Activated naive CD4-positive, alpha-beta T cell (primary cell): ENCODE results near the gene EXOC6.

Source experiments
- DNase-seq, 4 experiments: peaks; one replicate each; lab custom pipeline; 2025; lab: John Stamatoyannopoulos, UW

EXOC6 gene, protein sequence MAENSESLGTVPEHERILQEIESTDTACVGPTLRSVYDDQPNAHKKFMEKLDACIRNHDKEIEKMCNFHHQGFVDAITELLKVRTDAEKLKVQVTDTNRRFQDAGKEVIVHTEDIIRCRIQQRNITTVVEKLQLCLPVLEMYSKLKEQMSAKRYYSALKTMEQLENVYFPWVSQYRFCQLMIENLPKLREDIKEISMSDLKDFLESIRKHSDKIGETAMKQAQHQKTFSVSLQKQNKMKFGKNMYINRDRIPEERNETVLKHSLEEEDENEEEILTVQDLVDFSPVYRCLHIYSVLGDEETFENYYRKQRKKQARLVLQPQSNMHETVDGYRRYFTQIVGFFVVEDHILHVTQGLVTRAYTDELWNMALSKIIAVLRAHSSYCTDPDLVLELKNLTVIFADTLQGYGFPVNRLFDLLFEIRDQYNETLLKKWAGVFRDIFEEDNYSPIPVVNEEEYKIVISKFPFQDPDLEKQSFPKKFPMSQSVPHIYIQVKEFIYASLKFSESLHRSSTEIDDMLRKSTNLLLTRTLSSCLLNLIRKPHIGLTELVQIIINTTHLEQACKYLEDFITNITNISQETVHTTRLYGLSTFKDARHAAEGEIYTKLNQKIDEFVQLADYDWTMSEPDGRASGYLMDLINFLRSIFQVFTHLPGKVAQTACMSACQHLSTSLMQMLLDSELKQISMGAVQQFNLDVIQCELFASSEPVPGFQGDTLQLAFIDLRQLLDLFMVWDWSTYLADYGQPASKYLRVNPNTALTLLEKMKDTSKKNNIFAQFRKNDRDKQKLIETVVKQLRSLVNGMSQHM

DNA sequence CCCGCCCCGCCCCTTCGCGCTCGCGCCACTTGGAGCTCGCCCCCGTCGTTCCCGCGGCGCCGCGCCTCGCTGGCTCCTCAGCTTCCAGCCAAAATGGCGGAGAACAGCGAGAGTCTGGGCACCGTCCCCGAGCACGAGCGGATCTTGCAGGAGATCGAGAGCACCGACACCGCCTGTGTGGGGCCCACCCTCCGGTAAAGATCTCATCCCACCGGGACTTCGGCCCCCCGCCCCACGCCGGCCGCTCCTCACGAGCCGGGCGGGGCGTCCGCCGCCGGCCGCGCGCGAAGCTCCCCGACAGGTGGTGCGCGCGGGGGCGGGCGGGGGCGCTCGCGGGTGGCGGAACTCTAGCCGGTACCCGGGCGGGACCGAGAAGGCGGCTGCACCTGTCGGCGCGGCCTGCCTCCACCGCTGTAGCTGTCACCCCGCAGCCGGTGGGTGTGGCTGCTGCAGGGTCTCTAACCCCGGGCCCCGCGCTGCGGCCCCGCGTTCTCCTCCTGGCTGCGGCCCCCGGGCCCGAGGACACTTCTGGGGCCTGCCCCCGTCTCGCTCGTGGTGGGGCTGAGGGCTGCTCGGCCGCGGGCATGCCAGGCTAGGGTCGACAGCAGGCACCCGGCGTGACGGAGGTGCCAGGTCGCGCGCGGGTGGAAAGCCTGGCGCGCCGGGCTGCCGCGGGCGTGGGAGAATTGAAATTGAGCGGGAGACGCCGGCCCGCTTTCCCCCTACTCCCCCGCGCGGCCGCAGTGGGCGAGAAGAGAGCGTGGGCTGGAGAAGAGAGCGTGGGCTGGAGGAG lies at the start of gene EXOC6:
Gene EXOC6, plus strand, starts transcription at position 80 of the 793 bp plus-strand sequence. Its CDS starts 14 bp downstream, at position 94.
- peak; percentile 68 to 88 (median 78) for DNase-seq

DNA sequence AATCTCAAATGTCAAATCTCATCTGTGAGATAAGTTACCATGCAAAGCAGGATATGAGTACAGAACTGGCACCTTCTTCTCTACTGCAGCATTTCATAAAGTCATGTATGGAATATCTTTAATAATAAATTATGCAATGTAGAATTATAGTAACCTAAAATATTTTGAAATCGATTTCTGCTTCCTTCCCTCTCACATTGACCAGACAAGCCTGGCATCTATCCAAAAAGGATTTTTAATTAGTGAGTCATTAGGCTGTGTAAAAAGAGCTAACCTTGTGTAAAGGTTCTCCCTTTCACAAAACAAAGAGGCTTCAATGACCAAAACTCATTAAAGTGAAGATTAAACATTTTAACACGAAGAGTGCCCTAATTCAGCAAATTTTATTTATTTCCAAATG lies 48.8 kb upstream of the EXOC6 start:
- no peak for DNase-seq

DNA sequence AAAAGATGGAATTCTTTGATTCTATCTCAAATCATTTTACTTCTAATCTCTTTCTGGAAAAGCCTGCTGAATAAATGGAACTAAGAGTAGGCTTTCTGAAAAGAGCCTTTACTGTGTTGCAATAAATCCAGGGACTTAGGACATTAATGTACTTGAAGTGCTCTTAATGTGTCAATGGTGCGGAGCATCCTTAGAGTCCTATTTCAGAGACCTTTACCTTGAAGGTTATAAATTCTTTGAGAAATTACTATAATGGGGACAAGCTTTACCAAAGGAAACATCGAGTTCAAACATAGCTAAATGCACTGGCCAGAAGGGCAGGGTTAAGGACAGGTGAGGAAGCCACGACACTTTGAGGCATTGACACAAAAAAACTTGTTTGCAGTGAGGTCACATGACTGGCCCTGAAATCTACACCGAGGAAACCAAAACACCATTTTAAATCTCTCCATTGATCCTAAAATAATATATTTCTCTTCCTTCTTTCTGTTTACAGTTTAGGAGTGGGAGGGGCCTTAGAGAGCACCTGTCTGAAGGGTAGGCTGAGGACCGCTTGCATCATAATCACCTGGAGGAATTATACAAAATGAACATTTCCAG lies 48.1 kb upstream of the EXOC6 start:
- no peak for DNase-seq

DNA sequence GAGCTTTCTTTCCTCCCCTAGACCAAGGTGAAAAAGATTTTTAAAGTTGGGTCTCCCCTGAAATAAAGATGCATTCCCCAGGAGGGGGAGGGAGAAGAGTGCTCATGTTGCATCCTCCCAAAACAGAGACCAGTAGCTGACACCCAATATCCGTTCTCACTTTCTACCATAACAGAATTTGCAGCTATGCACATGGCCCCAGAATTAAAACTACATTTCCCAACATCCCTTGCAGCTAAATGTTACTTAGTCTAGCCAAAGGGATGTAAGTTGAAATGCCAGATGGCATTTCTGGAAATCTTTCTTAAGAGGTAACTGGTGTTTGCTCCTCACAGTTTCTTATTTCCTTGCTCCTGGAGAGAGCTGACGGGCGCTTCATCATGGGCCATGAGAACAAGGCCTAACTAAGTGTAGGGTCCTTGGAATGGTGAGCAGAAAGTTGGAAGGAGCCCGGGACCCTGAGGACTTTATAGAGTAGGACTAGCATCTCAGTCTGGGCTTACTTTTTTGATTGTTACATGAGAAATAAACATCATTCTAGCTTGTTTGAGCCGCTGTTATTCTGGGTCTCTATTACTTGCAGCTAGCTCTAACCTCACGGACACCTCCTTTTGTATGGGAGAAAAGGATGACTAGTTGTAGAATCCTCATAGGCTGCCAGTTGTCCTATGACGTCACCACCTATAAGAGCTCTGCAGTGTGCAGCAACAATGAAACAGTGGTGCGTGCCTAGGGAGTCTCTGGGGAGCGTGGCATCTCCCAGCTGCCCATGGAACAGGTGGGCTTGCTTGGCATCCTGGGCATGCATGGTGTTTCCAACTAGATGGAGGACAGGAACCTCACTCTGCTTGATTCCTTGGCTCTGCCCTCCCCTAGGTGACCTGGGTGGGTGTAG lies 46.1 kb upstream of the EXOC6 start:
- no peak for DNase-seq

DNA sequence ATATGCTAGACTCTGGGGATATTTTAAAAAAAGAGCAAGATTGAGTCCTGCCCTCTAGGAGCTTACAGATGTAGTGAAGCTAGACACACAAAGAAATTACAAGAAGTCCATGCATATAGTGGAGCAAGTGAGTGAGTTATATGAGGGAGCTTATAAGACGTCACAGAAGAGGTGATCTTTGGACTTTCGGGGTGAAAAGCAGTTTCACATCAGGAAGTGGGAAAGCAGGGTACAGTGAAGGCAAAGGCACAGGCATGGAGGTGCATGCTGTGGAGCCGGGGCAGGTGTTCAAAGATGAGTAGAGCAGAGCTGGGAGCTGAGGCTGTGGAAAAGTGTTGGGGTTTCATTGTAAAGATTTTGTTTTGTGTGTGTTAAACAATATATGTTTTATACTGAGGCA lies 38.5 kb upstream of the EXOC6 start:
- DNase-seq: no peak

DNA sequence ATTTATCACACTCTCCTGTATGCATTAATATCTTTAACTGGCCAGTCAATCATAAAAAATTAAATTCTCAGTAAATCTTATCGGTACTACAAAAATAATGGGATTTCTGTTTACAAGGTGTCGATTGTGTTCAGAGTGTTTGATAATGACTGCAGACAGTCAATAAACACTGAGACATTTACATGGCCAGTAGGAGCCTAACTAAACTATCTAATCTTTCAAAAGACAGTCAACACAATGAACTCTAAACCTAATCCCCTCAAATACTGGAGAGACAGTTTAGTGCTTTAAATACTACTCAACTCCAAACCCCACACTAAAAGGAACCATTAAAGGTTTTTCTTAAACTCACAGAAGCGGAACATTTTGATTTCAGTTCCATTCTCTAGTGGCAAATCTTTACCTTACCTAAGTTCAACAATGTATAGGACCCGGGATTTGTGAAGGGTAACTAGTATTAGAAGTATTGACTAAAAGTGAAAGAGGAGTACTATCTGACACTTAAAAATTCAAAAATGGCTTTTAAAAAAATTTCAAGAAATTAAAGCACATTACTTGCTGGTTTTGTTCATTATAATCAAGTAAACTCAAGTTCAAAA lies 37.3 kb upstream of the EXOC6 start:
- no peak for DNase-seq

DNA sequence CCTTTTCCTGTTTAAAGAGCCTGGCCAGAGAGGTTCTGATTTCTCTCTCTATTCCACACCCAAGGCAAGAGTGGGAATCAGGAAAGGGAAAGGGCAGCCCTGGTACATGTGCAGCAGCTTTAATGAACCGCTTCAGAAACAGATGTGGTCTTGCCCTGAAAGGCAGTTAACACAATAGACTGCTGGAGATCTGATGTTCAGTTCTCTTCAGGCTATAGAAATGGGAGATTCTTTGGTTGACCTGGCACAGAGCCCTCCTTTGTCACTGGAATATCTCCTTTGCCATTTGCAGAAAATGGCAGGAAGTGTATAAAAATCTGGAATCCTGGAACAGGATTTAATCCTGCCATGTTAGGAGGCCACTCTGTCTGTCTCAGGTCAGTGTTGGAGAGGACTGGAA lies 36.3 kb upstream of the EXOC6 start:
- no peak for DNase-seq

DNA sequence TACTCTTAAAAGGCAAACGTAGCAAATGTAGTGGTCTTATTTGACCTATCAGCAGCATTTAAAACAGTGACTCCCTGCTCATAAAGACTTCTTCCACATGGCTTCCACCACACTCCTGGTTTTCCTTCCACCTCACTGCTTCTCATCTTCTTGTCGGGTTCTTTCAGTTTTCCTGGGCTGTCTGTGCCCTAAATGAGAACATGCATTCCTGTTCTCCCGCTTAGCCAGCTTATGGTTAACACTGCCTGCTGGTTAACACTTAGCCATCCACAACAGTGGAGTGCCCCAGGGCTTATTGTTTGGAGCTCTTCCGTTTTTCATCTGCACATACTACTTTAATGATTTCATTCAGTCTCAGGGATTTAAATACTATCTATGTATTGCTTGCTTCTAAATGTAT lies 34.3 kb upstream of the EXOC6 start:
- DNase-seq: no peak

DNA sequence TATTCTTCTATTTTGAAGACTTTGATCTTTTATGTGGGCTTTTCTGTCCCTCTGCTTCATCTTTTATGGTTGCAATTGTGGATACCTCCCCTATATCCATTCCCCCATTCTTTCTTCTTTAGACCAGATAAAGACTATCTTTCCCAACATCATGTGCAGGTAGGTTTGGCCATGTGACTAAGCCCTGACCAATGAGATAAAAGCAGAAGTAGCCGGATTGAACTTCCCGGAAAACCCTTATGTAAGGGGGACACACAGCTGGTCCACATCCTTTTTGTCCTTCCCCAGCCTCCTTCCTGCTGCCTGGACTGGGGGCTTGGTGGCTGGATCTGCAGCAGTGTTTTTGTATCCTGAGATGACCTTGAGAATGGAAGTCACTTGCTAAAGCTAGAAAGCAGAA lies 33.5 kb upstream of the EXOC6 start:
- no peak for DNase-seq

DNA sequence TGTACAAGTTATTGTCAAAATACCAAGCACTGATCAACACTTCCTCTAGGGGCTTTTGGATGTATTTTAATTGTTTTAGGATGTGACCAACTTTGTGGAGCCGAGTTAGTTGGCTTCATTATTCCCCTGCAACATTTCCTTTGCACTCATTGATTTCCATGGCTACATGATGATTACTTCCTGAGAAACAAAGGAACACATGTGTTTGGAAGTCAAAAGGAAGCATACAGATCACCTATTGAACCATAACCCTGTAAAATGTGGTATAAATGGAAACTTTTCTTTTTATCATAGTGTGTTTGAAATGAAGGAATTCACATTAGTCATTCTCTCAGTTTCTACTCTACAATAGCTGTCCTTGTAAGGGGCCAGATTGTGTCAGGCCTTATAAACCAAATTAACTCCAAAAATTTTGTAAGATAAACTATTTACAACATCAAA lies 32.2 kb upstream of the EXOC6 start:
- DNase-seq: no peak

DNA sequence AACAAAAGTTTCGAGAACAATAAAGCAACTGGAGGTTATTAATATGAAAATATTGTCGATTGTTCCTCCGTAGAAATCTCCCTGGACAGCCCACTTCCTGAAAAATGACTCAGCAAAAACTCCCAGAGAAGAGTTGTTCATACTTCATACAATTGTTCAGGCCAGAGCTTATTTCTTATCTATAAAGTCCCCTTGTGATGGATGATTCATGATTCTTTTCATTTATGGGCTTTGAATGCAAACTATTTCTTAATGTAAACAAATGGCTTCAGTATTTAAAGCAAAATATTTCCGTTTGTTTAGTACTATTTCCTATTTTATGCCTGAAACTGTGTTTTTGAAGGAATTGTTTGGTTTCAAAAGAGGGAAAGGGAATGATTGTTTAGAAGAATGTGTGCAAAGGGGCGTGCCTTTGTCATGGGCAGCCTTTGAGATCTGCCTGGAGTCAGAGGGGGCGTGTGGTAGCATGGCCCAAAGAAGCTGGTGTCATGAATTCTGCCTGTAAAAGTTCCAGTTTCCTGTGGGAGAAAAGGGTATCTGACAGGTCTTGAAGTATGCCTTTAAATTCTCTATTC lies 26.2 kb upstream of the EXOC6 start:
- DNase-seq: no peak

DNA sequence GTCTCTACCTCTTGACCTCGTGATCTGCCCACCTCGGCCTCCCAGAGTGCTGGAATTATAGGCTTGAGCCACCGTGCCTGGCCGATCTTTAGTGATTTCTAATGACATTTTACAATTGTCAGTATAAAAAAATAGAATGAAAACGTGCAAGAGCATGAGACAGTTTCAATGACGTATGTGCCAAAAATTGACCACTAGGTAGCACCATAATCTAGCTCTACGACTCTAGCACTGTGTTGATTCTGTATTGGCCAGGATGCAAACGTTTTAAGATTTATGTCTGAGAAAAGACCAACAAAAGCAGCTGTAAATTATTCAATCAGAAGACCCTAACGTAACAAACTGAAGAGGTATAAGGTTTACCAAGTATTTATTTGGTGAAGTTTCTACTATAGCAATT lies 25.4 kb upstream of the EXOC6 start:
- DNase-seq: no peak

DNA sequence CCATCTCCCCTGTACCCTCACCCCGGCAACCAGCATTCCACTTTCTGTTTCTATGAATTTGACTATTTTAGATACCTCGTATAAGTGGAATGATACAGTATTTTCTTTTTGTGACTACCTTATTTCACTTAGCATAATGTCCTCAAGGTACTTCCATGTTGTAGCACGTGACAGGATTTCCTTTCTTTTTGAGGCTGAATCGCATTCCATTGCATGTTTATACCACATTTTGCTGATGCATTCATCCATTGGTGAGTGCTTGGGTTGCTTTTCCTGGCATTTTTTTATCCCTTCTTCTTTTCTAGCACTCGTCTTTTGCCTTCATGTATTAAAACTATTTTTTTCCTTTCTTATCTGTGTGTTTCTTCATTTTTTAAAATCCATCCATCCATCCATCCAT lies 22.3 kb upstream of the EXOC6 start:
- no peak for DNase-seq

DNA sequence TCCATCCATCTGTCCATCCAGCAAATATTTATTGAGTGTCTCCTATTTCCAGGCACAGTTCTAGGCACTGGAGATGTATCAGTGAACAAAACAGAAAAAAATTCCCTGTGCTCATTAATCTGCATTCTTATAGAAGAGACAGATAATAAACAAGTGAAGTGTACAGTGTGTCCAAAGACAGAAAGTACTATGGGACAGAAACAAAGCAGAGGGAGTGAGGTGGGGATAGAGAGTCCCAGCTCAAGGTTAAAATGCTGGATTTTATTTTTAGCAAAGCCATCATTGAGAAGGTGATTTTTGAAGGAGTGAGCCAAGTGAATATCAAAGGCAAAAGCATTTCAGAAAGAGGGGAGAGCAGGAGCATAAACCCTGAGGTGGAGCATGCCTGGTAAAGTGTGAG lies 21.8 kb upstream of the EXOC6 start:
- no peak for DNase-seq

DNA sequence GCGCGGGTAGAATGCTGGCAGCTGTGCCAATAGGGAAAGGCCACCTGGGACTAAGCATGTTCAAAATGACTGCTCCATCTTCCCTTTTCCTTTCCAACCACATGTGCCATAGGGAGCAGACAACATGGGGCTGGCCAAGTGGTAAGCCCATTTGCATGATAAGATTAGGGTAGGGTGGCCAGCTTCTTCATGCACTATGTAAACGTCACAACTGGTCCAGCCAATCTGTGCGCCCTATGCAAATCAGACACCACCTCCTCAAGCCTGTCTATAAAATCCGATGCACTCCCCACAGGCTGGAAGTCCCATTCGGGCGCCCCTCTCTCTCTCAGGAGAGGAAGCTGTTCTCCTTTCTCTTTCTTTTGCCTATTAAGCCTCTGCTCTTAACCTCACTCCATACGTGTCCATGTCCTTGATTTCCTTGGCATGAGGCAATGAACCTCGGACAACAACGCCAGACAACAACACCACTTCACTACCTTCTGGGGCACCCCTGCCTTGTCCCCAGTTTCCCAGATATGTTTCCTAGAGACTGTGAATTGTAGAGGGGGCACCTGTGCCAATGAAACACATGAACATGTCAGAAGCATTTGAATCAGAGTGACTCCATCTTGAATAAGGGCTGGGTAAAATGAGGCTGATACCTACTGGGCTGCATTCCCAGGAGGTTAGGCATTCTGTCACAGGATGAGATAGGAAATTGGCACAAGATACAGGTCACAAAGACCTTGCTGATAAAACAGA lies 19.1 kb upstream of the EXOC6 start:
- DNase-seq: no peak

DNA sequence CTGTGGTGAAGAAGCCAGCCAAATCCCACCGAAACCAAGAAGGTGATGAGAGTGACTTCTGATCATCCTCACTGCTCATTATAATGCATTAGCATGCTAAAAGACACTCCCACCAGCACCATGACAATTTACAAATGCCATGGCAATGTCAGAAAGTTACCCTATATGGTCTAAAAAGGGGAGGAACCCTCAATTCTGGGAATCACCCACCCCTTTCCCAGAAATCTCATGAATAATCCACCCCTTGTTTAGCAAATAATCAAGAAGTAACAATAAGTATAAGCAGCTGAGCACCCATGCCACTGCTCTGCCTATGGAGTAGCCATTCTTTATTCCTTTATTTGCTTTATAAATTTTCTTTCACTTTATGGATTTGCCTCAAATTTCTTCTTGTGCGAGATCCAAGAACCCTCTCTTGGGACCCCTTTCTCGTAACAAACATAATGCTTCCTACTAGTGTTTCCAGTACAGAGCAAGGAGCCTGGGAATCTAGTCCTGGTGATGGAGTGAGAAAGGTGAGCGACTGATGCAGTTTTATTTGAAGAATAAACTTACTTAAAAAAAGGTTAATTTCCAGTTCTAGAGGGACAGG lies 18.4 kb upstream of the EXOC6 start:
- no peak for DNase-seq

DNA sequence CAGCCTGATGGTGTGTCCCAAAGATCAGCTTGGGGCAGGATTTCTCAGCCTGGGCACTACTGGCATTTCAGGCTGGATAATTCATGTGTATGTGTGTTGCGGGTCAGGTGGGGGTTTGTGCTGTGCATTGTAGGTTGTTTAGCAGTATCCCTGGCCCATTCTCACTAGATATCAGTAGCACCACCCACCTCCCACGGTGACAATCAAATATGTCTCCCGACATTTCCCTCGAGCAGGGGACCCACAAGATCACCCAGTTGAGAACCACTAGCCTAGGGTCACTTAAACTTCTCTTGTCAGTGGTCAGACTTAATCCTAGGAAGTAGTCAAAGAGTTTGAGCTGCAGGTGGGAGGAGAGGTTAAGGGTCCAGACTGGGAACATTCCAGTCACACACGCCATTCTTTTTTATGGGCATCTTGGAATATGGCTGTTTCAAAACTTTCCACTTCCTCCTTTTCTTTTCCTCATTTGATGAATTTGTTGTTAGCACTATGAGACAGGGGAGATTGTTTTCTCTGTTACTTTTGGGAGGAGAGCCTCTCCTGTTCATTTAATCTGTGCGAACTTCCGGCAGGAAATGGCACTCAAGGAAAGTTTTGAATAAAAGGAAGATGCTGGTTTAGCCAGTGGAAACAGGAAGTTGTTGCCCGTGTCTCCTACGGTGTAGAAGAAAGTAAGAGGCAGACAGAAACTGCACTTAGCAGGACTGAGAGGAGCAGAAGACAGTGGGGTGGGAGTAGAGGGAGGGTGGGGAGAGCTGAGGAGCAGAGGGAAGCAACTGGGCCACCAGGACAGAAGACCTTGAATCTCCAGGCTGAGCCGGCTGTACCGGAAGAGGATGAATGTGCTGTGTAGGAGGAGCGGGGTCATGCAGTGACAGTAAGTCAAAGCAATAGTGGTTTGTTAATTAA lies 17.6 kb upstream of the EXOC6 start:
- peak in 1 of 4 experiments; percentile 5 for DNase-seq

DNA sequence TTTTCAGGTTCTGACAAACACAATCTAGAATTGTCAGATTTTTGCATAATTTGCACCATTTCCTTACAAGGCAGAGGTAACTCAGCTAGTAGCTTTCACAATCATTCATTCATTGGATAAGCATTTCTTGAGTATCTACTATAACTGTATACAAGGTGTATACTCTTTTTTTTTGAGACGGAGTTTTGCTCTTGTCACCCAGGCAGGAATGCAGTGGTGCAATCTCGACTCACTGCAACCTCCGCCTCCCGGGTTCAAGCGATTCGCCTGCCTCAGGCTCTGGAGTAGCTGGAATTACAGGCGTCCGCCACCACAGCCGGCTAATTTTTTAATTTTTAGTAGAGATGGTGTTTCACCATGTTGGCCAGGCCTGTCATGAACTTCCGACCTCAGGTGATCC lies 16.2 kb upstream of the EXOC6 start:
- no peak for DNase-seq
